ENCODE data around the gene SERPINF2.

DNA sequence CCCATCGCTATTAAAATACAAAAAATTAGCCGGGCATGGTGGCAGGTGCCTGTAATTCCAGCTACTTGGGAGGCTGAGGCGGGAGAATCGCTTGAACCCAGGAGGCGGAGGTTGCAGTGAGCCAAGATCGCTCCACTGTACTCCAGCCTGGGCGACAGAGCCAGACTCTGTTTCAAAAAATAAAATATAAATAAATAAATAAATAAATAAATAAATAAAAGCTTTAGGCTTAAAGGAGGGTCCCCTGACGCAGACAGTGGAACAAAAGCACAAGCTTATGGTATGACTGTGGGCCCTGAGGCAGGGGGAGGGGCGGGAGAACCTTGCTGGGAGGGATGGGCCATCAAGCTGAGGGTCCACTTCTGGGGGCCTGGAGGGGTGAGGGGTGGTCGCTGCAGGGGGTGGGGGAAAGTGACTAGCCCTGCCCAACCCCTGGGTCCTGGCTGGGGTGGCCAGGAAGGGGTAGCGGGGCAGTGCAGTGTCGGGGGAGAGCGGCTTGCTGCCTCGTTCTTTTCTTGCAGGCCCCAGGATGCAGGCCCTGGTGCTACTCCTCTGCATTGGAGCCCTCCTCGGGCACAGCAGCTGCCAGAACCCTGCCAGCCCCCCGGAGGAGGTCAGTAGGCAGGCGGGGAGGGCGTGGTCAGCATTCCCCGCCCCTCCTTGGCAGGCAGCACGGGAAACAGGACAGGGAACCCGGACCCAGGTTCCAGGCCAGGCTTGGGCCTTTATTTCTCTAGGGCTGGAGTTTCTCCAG, 23.9 kb downstream of the SERPINF2 start:
- TF ChIP-seq TAF1 (IDR thresholded peaks at IDR 0.05; ENCODE audit: borderline replicate concordance, low read depth, low read length) = no peak
- TF ChIP-seq, protein P1, sequence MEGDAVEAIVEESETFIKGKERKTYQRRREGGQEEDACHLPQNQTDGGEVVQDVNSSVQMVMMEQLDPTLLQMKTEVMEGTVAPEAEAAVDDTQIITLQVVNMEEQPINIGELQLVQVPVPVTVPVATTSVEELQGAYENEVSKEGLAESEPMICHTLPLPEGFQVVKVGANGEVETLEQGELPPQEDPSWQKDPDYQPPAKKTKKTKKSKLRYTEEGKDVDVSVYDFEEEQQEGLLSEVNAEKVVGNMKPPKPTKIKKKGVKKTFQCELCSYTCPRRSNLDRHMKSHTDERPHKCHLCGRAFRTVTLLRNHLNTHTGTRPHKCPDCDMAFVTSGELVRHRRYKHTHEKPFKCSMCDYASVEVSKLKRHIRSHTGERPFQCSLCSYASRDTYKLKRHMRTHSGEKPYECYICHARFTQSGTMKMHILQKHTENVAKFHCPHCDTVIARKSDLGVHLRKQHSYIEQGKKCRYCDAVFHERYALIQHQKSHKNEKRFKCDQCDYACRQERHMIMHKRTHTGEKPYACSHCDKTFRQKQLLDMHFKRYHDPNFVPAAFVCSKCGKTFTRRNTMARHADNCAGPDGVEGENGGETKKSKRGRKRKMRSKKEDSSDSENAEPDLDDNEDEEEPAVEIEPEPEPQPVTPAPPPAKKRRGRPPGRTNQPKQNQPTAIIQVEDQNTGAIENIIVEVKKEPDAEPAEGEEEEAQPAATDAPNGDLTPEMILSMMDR (IDR thresholded peaks at IDR 0.05) = no peak
- TF ChIP-seq GABPA (IDR thresholded peaks at IDR 0.05; ENCODE audit: low read depth) = no peak
